OCI-LY3 (cell line): ENCODE results near the gene RNU2-1.
"Not testable (repeated sequence)": the region's sequence is repeated elsewhere in the genome, so short reads cannot be mapped to it uniquely, and the experiment has no call there.

ENCODE experiments used
- EZH2phosphoT487 ChIP-seq: fragments of 200-600 bp; shearing (Covaris generic); IDR thresholded peaks from 2 replicates; pipeline ENCODE4 v1.6.1; 2018; ENCODE audit warnings: antibody characterized with exemption, mixed run types, low read depth
- TF ChIP-seq, protein P1 (sequence below): fragments of 200-600, 300-600 bp; sonication (generic); IDR thresholded peaks from 2 replicates; pipeline ENCODE4 v1.5.1; 2014; ENCODE audit warnings: antibody characterized with exemption, low read length, low read depth

DNA sequence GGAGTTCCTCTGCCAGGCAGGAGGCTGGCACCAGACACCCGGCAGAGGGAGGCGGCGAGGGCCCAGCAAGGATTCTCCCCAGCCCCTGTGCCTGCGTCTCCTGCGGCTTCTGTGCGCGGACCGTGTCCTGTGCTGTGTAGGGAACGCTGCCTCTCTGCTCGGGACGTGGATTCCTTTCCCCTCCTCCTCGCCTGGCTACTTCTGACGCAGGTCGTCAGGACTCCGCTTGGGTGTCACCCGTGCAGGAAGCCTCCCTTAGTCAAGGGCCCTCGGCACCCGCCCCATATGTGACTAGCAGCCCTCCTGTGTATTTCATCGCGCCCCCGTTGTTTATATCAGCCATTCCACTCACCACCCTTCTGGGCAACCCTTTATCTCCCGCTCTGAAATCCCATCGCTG lies 12.7 kb upstream of the RNU2-1 start:
- TF ChIP-seq, protein P1, sequence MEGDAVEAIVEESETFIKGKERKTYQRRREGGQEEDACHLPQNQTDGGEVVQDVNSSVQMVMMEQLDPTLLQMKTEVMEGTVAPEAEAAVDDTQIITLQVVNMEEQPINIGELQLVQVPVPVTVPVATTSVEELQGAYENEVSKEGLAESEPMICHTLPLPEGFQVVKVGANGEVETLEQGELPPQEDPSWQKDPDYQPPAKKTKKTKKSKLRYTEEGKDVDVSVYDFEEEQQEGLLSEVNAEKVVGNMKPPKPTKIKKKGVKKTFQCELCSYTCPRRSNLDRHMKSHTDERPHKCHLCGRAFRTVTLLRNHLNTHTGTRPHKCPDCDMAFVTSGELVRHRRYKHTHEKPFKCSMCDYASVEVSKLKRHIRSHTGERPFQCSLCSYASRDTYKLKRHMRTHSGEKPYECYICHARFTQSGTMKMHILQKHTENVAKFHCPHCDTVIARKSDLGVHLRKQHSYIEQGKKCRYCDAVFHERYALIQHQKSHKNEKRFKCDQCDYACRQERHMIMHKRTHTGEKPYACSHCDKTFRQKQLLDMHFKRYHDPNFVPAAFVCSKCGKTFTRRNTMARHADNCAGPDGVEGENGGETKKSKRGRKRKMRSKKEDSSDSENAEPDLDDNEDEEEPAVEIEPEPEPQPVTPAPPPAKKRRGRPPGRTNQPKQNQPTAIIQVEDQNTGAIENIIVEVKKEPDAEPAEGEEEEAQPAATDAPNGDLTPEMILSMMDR = not testable (repeated sequence)
- not testable (repeated sequence) for TF ChIP-seq EZH2phosphoT487
